Measurements from ENCODE around the gene USP6. TPM values are rescaled to one million over a fixed set of nuclear protein-coding genes. Genes with fewer than 3 reads are reported as not detected.

The USP6 gene
- polyA plus RNA-seq, 2 of the 4 experiments (the other 2 are of a cell fraction), result 0.01 to 0.04 TPM

GRCh38 chr17:5183410-5183793, 67.6 kb downstream of the USP6 start:
- Histone ChIP-seq H3K9me3 (peaks cover 100% of the 10 kb centered on the region), H3K27ac (no peak overlapping the region), H3K4me1 (no peaks in the 10 kb centered on the region), H3K4me3 (no peak overlapping the region), H3K4me2 (no peak overlapping the region)
- ATAC-seq, result no peak
- DNase-seq (ENCODE audit: low read depth in 1 of 2, low spot score in 1 of 2), result no peak
- POLR2A ChIA-PET, result no interaction called here
- no peak for FAIRE-seq
- TF ChIP-seq, protein P1, sequence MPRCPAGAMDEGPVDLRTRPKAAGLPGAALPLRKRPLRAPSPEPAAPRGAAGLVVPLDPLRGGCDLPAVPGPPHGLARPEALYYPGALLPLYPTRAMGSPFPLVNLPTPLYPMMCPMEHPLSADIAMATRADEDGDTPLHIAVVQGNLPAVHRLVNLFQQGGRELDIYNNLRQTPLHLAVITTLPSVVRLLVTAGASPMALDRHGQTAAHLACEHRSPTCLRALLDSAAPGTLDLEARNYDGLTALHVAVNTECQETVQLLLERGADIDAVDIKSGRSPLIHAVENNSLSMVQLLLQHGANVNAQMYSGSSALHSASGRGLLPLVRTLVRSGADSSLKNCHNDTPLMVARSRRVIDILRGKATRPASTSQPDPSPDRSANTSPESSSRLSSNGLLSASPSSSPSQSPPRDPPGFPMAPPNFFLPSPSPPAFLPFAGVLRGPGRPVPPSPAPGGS (IDR thresholded peaks at IDR 0.05), result no peak
- TF ChIP-seq MAFK (IDR thresholded peaks at IDR 0.05; ENCODE audit: partially characterized antibody), result no peak
- TF ChIP-seq CHD4 (IDR thresholded peaks at IDR 0.05; ENCODE audit: borderline replicate concordance), result no peak
- CTCF ChIA-PET, result interaction anchor here (0.6 to 3.4 kb wide), 3 partner anchors 8 to 58 kb away, joined by 3 to 20 read pairs (median 4); partner anchors contain the start of gene ZNF594

DNA sequence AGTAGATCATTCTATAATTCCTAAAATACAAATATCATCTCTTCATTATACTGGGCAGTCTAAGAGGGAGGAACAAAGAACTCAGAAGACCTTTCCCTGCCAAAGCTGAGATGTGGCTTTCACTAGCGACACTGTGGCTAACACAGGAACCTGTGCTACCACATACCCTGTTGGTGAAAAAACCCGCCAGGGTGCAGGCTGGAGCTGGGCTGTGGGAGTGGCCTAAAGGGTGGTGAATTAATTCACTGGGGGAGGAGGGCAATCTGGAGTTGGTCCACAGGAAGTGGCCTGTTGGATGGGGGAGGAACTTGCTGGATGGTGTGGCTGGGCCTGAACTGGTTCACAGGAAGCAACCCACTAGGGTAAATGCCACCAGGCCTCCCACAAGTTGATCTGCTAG, 68.5 kb downstream of the USP6 start:
- ATAC-seq, result no peak
- Histone ChIP-seq H3K9me3 (peaks cover 98% of the 10 kb centered on the region), H3K4me2 (no peak overlapping the region), H3K27ac (no peak overlapping the region), H3K4me1 (no peaks in the 10 kb centered on the region), H3K4me3 (no peak overlapping the region)
- POLR2A ChIA-PET, result no interaction called here
- no peak for FAIRE-seq
- CTCF ChIA-PET, result interaction anchor here (0.6 kb wide), 1 partner anchor 1371 kb away, joined by 3 read pairs; no protein-coding TSS in a partner anchor
- TF ChIP-seq FOXS1 (CRISPR knock-in tag; IDR thresholded peaks at IDR 0.05) (no peak), HOXB13 (CRISPR knock-in tag; IDR thresholded peaks at IDR 0.05; ENCODE audit: low read depth) (no peak), ZC3H11A (IDR thresholded peaks at IDR 0.05) (no peak), EHF (CRISPR knock-in tag; IDR thresholded peaks at IDR 0.05) (no peak), RFX5 (IDR thresholded peaks at IDR 0.05) (no peak), EP300 (IDR thresholded peaks at IDR 0.05) (no peak), RNF2 (IDR thresholded peaks at IDR 0.05; ENCODE audit: borderline replicate concordance, low read depth) (no peak), ATOH8 (CRISPR knock-in tag; IDR thresholded peaks at IDR 0.05; ENCODE audit: low read depth) (no peak)
- TF ChIP-seq, protein P2, sequence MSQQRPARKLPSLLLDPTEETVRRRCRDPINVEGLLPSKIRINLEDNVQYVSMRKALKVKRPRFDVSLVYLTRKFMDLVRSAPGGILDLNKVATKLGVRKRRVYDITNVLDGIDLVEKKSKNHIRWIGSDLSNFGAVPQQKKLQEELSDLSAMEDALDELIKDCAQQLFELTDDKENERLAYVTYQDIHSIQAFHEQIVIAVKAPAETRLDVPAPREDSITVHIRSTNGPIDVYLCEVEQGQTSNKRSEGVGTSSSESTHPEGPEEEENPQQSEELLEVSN (IDR thresholded peaks at IDR 0.05; ENCODE audit: borderline replicate concordance, low read depth), result 0 out of 2 replicates have a peak, but pooled peaks have one; percentile 4
- no peak for DNase-seq (ENCODE audit: low read depth in 1 of 2, low spot score in 1 of 2)
- 94% methylated on average over 2 of the region's 2 CpGs for WGBS (ENCODE audit: missing lambda C conversion rate)

- POLR2A ChIA-PET, result interaction anchor here (0.5 to 1.4 kb wide), 9 partner anchors 10 to 1379 kb away, joined by 3 to 8 read pairs (median 4); partner anchors contain the start of genes C1QBP, DERL2, MIS12 and NUP88
- CTCF ChIA-PET, result interaction anchor here (0.6 to 2.8 kb wide), 24 partner anchors 10 to 676 kb away, joined by 3 to 20 read pairs (median 4); partner anchors contain the start of genes C1QBP and SLC52A1
- FAIRE-seq, result peak; percentile 13
- TF ChIP-seq NR3C1 (IDR thresholded peaks at IDR 0.05) (no peak), ESRRA (IDR thresholded peaks at IDR 0.05; ENCODE audit: borderline replicate concordance, low read length) (no peak), KDM5A (IDR thresholded peaks at IDR 0.05) (peak; percentile 87), HES2 (IDR thresholded peaks at IDR 0.05) (no peak), HOXA7 (CRISPR knock-in tag; IDR thresholded peaks at IDR 0.05) (no peak), ZSCAN20 (CRISPR knock-in tag; IDR thresholded peaks at IDR 0.05) (no peak), HEYL (CRISPR knock-in tag; IDR thresholded peaks at IDR 0.05) (no peak), FOSB (CRISPR knock-in tag; IDR thresholded peaks at IDR 0.05) (no peak), KDM1A (IDR thresholded peaks at IDR 0.05; ENCODE audit: low read depth) (peak; percentile 58; the same call in 1 of the 2 replicates), ATOH8 (CRISPR knock-in tag; IDR thresholded peaks at IDR 0.05; ENCODE audit: low read depth) (0 out of 2 replicates have a peak, but pooled peaks have one; percentile 7), RARB (CRISPR knock-in tag; IDR thresholded peaks at IDR 0.05) (no peak), JUNB (IDR thresholded peaks at IDR 0.05) (no peak), CBX8 (IDR thresholded peaks at IDR 0.05) (no peak), CHD2 (IDR thresholded peaks at IDR 0.05; ENCODE audit: low read length, partially characterized antibody) (no peak), FOSL2 (IDR thresholded peaks at IDR 0.05) (no peak), FOSL2 (CRISPR knock-in tag; IDR thresholded peaks at IDR 0.05) (no peak), MYC (IDR thresholded peaks at IDR 0.05; ENCODE audit: borderline replicate concordance, low read length) (0 out of 2 replicates have a peak, but pooled peaks have one; percentile 37), HDAC2 (IDR thresholded peaks at IDR 0.05) (0 out of 2 replicates have a peak, but pooled peaks have one; percentile 47)
- TF ChIP-seq, protein P1 (IDR thresholded peaks at IDR 0.05), result peak; percentile 64; the same call in 1 of the 3 replicates
These were observed 75.9 kb downstream of the USP6 start, which contains the start of gene ZNF594 for GRCh38 chr17:5191541-5192417. TSS of gene ZNF594 (minus strand) at chr17:5191868. CDS start at chr17:5184256, 7,612 bp downstream.

More at GRCh38 chr17:5191541-5192417, 75.9 kb downstream of the USP6 start, which contains the start of gene ZNF594:
- peak within 1 kb of the TSS; percentile 60 for H3K4me2 ChIP-seq
- peak; percentile 97 to 98 for DNase-seq (ENCODE audit: low read depth in 1 of 2, low spot score in 1 of 2)
- 17% methylated on average over 56 of the region's 82 CpGs for WGBS (ENCODE audit: missing lambda C conversion rate)
- peak within 1 kb of the TSS; percentile 63 for H3K4me3 ChIP-seq
- peak; percentile 100 for ATAC-seq
- no peaks in the 10 kb centered on the region for H3K4me1 ChIP-seq
- H3K9me3 ChIP-seq, result peaks cover 66% of the 10 kb centered on the region
- peak within 1 kb of the TSS; percentile 61 to 87 for H3K27ac ChIP-seq
